DMS153 treated with DMSO at 0.1 percent for 48 hours (cell line): ENCODE data around the gene CDKAL1.

ENCODE experiments used
- DNase-seq: peaks from one replicate; lab custom pipeline; 2025; ENCODE audit not compliant: unreplicated experiment; lab: John Stamatoyannopoulos, UW

Gene CDKAL1

GRCh38 chr6:21264288-21265033, 730.2 kb downstream of the CDKAL1 start:
- DNase-seq, result peak; percentile 84

GRCh38 chr6:21265034-21265729, 730.9 kb downstream of the CDKAL1 start:
- no peak for DNase-seq

- no peak for DNase-seq
Measured at GRCh38 chr6:21265730-21266044, 731.4 kb downstream of the CDKAL1 start.

GRCh38 chr6:21270636-21271201, 736.5 kb downstream of the CDKAL1 start:
- no peak for DNase-seq

GRCh38 chr6:21271428-21272155, 737.3 kb downstream of the CDKAL1 start:
- no peak for DNase-seq

GRCh38 chr6:21273451-21273850, 739.2 kb downstream of the CDKAL1 start:
- no peak for DNase-seq

GRCh38 chr6:21274851-21275250, 740.6 kb downstream of the CDKAL1 start:
- DNase-seq, result no peak

GRCh38 chr6:21277601-21278374, 743.5 kb downstream of the CDKAL1 start:
- no peak for DNase-seq

GRCh38 chr6:21278375-21278745, 744.1 kb downstream of the CDKAL1 start:
- no peak for DNase-seq

GRCh38 chr6:21279619-21280018, 745.4 kb downstream of the CDKAL1 start:
- DNase-seq, result no peak

- DNase-seq, result no peak
Measured at GRCh38 chr6:21281366-21281765, 747.1 kb downstream of the CDKAL1 start.
